Measurements from ENCODE around the gene PDE4B. TPM values are rescaled to one million over a fixed set of nuclear protein-coding genes. Genes with fewer than 3 reads are reported as not detected.

PDE4B gene
- total and polyA plus RNA-seq, 7 donors: 4.1 to 191 (median 16.3) TPM

- Histone ChIP-seq H3K9me3 (no peaks in the 10 kb centered on the region), H3K36me3 (ENCODE audit: insufficient read depth in 1 of 2, low read depth in 1 of 2) (no peaks in the 10 kb centered on the region), H3K27ac (peak overlapping the region; percentile 88), H3K4me3 (peak overlapping the region; percentile 31), H3K27me3 (ENCODE audit: insufficient read depth in 3 of 3, low read length in 2 of 3) (no peaks in the 10 kb centered on the region), H3K4me1 (peaks cover 55% of the 10 kb centered on the region)
- TF ChIP-seq CTCF (IDR thresholded peaks at IDR 0.05): no peak
- peak in 1 of 2 donors; percentile 48 for DNase-seq
- peak; percentile 95 to 97 (median 96) for ATAC-seq
- intact Hi-C loops (cut with DNase I): no loop called here
- WGBS, 3 donors: 37 to 51% (median 39%) methylated on average over 6 of the region's 6 CpGs
These were observed 469.7 kb downstream of the PDE4B start for GRCh38 chr1:66262208-66262963.

- ATAC-seq: no peak
- peaks cover 68% of the 10 kb centered on the region for H3K4me1 ChIP-seq
These were observed 472.6 kb downstream of the PDE4B start for GRCh38 chr1:66265268-66265667.

GRCh38 chr1:66265796-66266195 lies 473.1 kb downstream of the PDE4B start:
- Histone ChIP-seq H3K4me1 (peaks cover 73% of the 10 kb centered on the region), H3K27me3 (ENCODE audit: insufficient read depth in 3 of 3, low read length in 2 of 3) (no peaks in the 10 kb centered on the region), H3K27ac (peak overlapping the region; percentile 88), H3K9me3 (no peaks in the 10 kb centered on the region), H3K36me3 (ENCODE audit: insufficient read depth in 1 of 2, low read depth in 1 of 2) (no peaks in the 10 kb centered on the region), H3K4me3 (no peak overlapping the region)
- WGBS, 3 donors: 16 to 26% (median 26%) methylated on average over 3 of the region's 3 CpGs
- no peak for DNase-seq
- intact Hi-C loops (cut with DNase I): no loop called here
- no peak for TF ChIP-seq CTCF (IDR thresholded peaks at IDR 0.05)
- no peak for ATAC-seq

More at GRCh38 chr1:66265268-66265667, 472.6 kb downstream of the PDE4B start:
- Histone ChIP-seq H3K4me3 (no peak overlapping the region), H3K27ac (peak overlapping the region; percentile 88), H3K9me3 (no peaks in the 10 kb centered on the region), H3K36me3 (ENCODE audit: insufficient read depth in 1 of 2, low read depth in 1 of 2) (no peaks in the 10 kb centered on the region), H3K27me3 (ENCODE audit: insufficient read depth in 3 of 3, low read length in 2 of 3) (no peaks in the 10 kb centered on the region)
- no peak for TF ChIP-seq CTCF (IDR thresholded peaks at IDR 0.05)
- intact Hi-C loops (cut with DNase I): no loop called here
- 71 to 87% (median 83%) methylated on average over 2 of the region's 2 CpGs for WGBS, 3 donors
- no peak for DNase-seq

GRCh38 chr1:66266350-66266749 lies 473.7 kb downstream of the PDE4B start:
- intact Hi-C loops (cut with DNase I): no loop called here
- 38 to 54% (median 52%) methylated on average over 6 of the region's 6 CpGs for WGBS, 3 donors

More at GRCh38 chr1:66266350-66266749, 473.7 kb downstream of the PDE4B start:
- Histone ChIP-seq H3K4me1 (peaks cover 72% of the 10 kb centered on the region), H3K27ac (peak overlapping the region; percentile 88), H3K4me3 (peak overlapping the region; percentile 54), H3K9me3 (no peaks in the 10 kb centered on the region), H3K36me3 (ENCODE audit: insufficient read depth in 1 of 2, low read depth in 1 of 2) (no peaks in the 10 kb centered on the region), H3K27me3 (ENCODE audit: insufficient read depth in 3 of 3, low read length in 2 of 3) (no peaks in the 10 kb centered on the region)
- ATAC-seq (no peak), DNase-seq (no peak)
- TF ChIP-seq CTCF (IDR thresholded peaks at IDR 0.05): no peak

All from psoas muscle (tissue), 8 donors.